Mucosa of stomach (tissue), 1 donor: Measurements from ENCODE around the gene RPL23.

ENCODE experiments used
- H3K27me3 ChIP-seq: one replicate; pipeline ENCODE4 v1.7.0; 2013; ENCODE audit warnings: mild to moderate bottlenecking, low read length; ENCODE audit not compliant: control insufficient read depth, insufficient read depth
- H3K36me3 ChIP-seq: one replicate; pipeline ENCODE4 v1.7.0; 2013; ENCODE audit warnings: low read length; ENCODE audit not compliant: control insufficient read depth, insufficient read depth
- H3K4me1 ChIP-seq: one replicate; pipeline ENCODE4 v1.7.0; 2013; ENCODE audit warnings: mild to moderate bottlenecking, low read length; ENCODE audit not compliant: control insufficient read depth, insufficient read depth
- H3K4me3 ChIP-seq: one replicate; pipeline ENCODE4 v1.7.0; 2013; ENCODE audit warnings: low read length
- H3K9ac ChIP-seq: one replicate; pipeline ENCODE4 v1.7.0; 2013; ENCODE audit warnings: mild to moderate bottlenecking, low read length, moderate library complexity
- H3K9me3 ChIP-seq: one replicate; pipeline ENCODE4 v1.7.0; 2013; ENCODE audit warnings: mild to moderate bottlenecking, low read length, moderate library complexity; ENCODE audit not compliant: control insufficient read depth
- donor health status: Pancreatic carcinoma.

RPL23 gene

DNA sequence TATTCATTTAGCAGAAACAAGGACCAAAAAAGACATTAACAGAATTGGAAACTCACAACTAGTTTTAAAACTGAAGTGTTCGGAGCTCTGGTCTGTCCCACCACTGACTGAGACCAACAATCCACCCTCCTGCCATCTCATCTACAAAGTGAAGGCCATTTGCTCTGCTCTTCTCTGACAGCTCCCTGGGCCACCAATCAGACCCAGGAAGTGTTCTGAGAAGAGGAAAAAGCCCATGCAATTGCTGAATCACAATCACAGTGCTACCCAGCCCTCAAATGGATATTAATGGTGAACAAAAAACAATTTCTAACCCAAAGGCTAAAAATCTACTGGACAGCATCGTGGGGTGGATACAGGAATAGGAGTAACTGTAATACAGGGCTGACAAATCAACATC lies 2.1 kb downstream of the RPL23 start:
- Histone ChIP-seq H3K4me3 (no peak overlapping the region), H3K4me1 (peaks cover 15% of the 10 kb centered on the region), H3K9me3 (no peaks in the 10 kb centered on the region), H3K9ac (peak overlapping the region; percentile 51), H3K27me3 (no peaks in the 10 kb centered on the region), H3K36me3 (peaks cover 9% of the 10 kb centered on the region)

DNA sequence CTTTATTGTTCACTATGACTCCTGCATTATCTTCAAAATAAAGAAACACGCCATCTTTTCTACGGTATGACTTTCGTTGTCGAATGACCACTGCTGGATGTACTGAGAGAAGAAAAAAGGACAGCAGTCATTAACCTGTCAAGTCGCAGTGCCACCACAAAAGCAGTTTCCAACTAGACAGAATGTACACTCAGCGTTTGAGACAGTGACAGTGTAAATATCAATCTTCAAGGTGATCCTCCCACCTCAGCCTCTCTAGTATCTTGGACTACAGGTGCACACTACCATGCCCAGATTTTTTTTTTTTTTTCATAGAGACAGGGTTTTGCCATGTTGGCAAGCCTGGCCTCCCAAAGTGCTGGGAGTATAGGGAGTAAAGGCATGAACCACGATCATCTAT lies 3.1 kb downstream of the RPL23 start:
- Histone ChIP-seq H3K9me3 (no peaks in the 10 kb centered on the region), H3K27me3 (no peaks in the 10 kb centered on the region), H3K4me3 (no peak overlapping the region), H3K4me1 (peaks cover 15% of the 10 kb centered on the region), H3K9ac (no peak overlapping the region), H3K36me3 (peaks cover 9% of the 10 kb centered on the region)

DNA sequence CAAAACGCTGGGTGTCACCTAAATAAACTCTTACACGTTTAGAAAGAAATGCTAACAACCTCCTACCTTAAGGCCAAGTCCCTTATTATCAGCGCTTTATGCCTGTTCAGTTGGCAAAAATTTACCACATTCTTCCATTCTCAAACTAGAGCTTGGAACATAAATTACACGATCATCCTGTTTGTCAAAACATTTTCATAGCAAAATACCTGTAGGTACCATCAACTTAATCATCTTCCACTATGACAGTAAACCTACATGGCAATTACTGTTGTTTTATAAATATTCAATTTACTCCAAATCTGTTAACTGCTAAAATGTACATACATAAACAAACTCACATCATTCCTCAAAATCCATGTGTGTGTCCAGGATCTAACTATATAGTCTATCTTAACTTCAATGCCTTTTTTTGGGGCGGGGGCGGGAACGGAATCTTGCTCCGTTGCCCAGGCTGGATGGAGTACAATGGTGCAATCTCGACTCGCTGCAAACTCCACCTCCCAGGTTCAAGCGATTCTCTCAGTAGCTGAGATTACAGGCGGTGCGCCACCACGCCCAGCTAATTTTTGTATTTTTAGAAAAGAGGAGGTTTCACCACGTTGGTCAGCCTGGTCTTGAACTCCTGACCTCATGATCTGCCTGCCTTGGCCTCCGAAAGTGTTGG lies 4.4 kb downstream of the RPL23 start:
- Histone ChIP-seq H3K36me3 (peaks cover 9% of the 10 kb centered on the region), H3K4me1 (peaks cover 12% of the 10 kb centered on the region)

DNA sequence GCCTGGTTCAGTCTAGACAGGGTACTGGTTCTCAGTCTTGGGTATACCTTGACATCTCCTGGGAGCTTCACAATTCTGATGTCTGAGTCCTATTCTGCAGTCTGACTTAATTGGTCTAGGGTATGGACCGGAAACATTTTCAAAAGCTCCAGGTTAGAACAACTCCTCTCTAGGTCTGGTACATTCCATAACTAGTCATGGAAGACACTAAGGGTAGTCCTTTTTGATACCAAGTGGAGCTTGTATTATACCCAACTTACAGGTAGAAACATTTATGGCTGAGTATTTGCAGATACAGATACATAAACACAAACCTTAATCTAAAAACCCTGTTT lies 5.0 kb downstream of the RPL23 start:
- Histone ChIP-seq H3K27me3 (no peaks in the 10 kb centered on the region), H3K4me3 (no peak overlapping the region), H3K36me3 (peaks cover 9% of the 10 kb centered on the region), H3K9me3 (no peaks in the 10 kb centered on the region), H3K4me1 (peaks cover 8% of the 10 kb centered on the region), H3K9ac (no peak overlapping the region)

More for the DNA sequence above, 4.4 kb downstream of the RPL23 start:
- Histone ChIP-seq H3K27me3 (no peaks in the 10 kb centered on the region), H3K9ac (no peak overlapping the region), H3K4me3 (no peak overlapping the region), H3K9me3 (no peaks in the 10 kb centered on the region)

GRCh38 chr17:38844261-38844757 lies 9.2 kb downstream of the RPL23 start:
- no peaks in the 10 kb centered on the region for H3K9me3 ChIP-seq
- no peaks in the 10 kb centered on the region for H3K36me3 ChIP-seq
- no peak overlapping the region for H3K4me3 ChIP-seq
- no peaks in the 10 kb centered on the region for H3K27me3 ChIP-seq
- H3K4me1 ChIP-seq = no peaks in the 10 kb centered on the region
- no peak overlapping the region for H3K9ac ChIP-seq

- peaks cover 20% of the 10 kb centered on the region for H3K4me1 ChIP-seq
- H3K9me3 ChIP-seq = no peaks in the 10 kb centered on the region
- H3K27me3 ChIP-seq = no peaks in the 10 kb centered on the region
- H3K36me3 ChIP-seq = no peaks in the 10 kb centered on the region
- peak overlapping the region; percentile 52 for H3K4me3 ChIP-seq
- peak overlapping the region; percentile 80 for H3K9ac ChIP-seq
Measured at GRCh38 chr17:38825762-38826247, 27.7 kb downstream of the RPL23 start.

DNA sequence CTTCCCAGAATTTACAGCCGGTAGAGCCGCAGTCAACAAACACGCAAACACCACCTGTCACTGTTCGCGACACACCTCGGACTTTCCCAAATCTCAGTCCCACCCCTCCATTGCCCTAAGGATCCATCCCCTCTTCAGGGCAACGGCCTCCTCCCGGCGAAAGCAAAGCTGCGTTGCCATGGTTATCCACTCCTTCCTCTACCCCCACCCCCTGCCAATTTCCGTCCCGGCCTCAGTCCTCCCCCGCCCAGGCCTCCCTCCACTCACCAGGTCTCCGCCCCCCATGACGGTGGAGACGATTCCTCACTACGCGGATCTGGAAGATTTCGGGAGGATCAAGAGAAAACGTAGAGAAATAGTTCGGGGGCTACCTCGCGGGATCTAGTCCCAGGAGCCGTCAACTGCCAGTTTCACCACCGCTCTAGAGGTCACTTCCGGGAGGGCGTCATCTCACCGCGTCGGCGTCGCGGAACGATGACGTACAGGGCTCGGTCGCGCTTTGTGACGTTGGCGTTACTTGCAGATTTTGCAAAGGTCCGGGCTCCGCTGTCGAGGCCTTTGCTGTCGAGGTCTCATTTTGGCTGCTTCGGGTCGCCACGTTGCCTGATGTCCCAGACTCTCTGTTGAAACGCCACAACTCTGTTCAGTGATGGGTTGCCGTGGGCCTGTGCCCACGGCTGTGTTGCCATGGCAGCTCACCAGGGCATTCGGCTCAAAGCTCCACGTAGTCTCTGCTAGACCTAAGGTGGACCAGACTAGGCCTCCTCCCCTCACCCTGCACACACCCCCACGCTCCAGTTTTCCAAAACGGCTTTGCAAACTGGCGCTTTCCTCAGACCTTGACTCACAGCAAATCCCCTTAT lies 28.4 kb downstream of the RPL23 start, which contains the start of gene CWC25:
Gene CWC25, minus strand, starts transcription at position 423 of the 863 bp plus-strand sequence. Its CDS starts 138 bp downstream, at position 285.
- H3K27me3 ChIP-seq = no peaks in the 10 kb centered on the region
- no peaks in the 10 kb centered on the region for H3K36me3 ChIP-seq
- peak within 1 kb of the TSS; percentile 80 for H3K9ac ChIP-seq
- peaks cover 20% of the 10 kb centered on the region for H3K4me1 ChIP-seq
- no peaks in the 10 kb centered on the region for H3K9me3 ChIP-seq
- H3K4me3 ChIP-seq = peak within 1 kb of the TSS; percentile 52

- H3K9me3 ChIP-seq = no peaks in the 10 kb centered on the region
- no peaks in the 10 kb centered on the region for H3K27me3 ChIP-seq
- no peak overlapping the region for H3K4me3 ChIP-seq
- H3K9ac ChIP-seq = no peak overlapping the region
- no peaks in the 10 kb centered on the region for H3K4me1 ChIP-seq
- no peaks in the 10 kb centered on the region for H3K36me3 ChIP-seq
Measured at GRCh38 chr17:38815576-38816193, 37.8 kb downstream of the RPL23 start.

GRCh38 chr17:38809828-38810227 lies 43.7 kb downstream of the RPL23 start:
- Histone ChIP-seq H3K4me3 (no peak overlapping the region), H3K36me3 (peaks cover 10% of the 10 kb centered on the region), H3K9me3 (no peaks in the 10 kb centered on the region), H3K9ac (no peak overlapping the region), H3K27me3 (no peaks in the 10 kb centered on the region), H3K4me1 (no peaks in the 10 kb centered on the region)

DNA sequence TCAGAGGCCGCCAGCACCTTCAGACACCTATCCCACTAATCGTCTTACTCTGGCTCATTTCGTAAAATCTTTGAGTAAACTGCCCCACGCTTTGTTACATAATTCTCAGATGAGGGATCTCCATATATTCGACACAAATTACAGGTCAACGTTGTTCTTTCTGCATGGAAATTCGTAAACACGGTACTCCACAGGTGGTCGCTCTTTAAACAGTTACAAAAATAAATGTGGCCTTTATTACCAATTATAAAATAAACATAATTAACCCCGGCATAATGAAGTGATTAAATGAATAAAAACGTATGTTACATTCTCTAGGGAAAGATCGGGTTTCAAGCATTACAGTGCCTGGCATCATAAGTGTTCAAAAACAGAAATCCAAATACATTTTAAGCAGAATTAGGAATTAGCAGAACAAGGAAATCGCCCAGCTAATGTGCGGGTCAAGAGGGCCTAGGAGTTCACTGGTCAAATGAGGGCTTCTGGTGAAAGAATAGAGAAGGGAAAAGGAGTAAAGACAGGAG lies 53.2 kb downstream of the RPL23 start:
- H3K4me1 ChIP-seq = peaks cover 16% of the 10 kb centered on the region
- H3K9ac ChIP-seq = peak overlapping the region; percentile 78
- H3K36me3 ChIP-seq = peaks cover 6% of the 10 kb centered on the region
- peak overlapping the region; percentile 28 for H3K4me3 ChIP-seq
- H3K27me3 ChIP-seq = no peaks in the 10 kb centered on the region
- no peaks in the 10 kb centered on the region for H3K9me3 ChIP-seq

DNA sequence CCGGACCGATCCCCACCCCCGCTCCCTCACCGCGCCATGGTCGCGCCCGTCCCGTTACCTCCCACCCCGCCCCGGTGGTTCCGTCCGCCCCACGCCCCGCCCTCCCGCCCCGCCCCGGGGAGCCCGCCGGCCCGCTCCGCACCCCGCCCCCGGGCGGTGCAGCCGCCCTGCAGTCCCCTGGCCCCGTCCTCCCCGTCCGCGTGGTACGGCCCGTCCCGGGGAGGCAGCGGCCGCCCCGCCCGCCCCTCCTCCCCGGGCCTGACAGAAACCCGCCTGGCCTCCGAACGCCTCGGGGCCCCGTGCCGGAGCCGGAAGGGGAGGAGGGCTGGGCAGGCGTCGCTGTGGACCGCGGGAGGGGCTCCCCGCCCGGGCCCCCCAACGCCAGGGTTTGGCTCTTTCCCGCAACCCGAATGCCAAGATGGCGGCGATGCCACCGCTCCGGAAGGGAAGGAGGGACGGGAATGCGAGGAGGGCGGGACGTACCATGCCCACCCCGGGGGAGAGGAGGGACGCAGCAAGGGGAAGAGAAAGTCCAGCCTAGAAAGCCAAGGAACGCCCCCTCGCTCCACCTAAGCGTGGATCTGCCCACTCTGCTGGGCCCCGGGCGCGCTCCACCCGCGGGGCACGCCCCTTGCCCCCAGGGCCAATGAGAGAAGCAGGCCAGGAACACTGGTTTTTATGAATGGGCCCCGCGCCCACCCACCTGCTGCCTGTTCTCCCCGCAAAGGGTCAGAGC lies 53.9 kb downstream of the RPL23 start, which contains the start of gene PIP4K2B:
Gene PIP4K2B, minus strand, starts transcription at position 56 of the 736 bp plus-strand sequence. CDS start 132 bp downstream, outside the sequence.
- H3K4me3 ChIP-seq = peak within 1 kb of the TSS; percentile 59
- peaks cover 6% of the 10 kb centered on the region for H3K36me3 ChIP-seq
- H3K27me3 ChIP-seq = no peaks in the 10 kb centered on the region
- no peaks in the 10 kb centered on the region for H3K9me3 ChIP-seq
- H3K4me1 ChIP-seq = peaks cover 16% of the 10 kb centered on the region
- H3K9ac ChIP-seq = peak within 1 kb of the TSS; percentile 78
